Activated CD8-positive, alpha-beta T cell treated with anti-CD3 and anti-CD28 coated beads for 36 hours (primary cell): ENCODE measurements around the gene RBBP8NL. TPM values are rescaled to one million over a fixed set of nuclear protein-coding genes. Genes with fewer than 3 reads are reported as not detected.

Source experiments
- ATAC-seq: fragments of 200-7000 bp; cut with Tn5 transposase; one replicate; pipeline ENCODE4 v1.10.0; 2021; ENCODE audit warnings: mild to moderate bottlenecking, moderate library complexity
- CTCF ChIA-PET: fragments of 350-600 bp; sonication (Branson Sonifier 250); formaldehyde crosslinking; loops from one replicate; lab custom pipeline; 2021; ENCODE audit warnings: antibody characterized with exemption; lab: Charles Lee
- POLR2A ChIA-PET: fragments of 350-600 bp; sonication (Branson Sonifier 250); formaldehyde crosslinking; loops from one replicate; lab custom pipeline; 2021; ENCODE audit warnings: antibody characterized with exemption; lab: Charles Lee
- DNase-seq: peaks from one replicate; pipeline ENCODE4 v3.0.0-alpha.2; 2020
- H3K27ac Mint-ChIP-seq: one replicate; pipeline ENCODE4 v1.8.0; 2021; ENCODE audit warnings: mild to moderate bottlenecking, mixed read lengths
- H3K27me3 Mint-ChIP-seq: one replicate; pipeline ENCODE4 v1.8.0; 2021; ENCODE audit warnings: mixed read lengths
- H3K36me3 Mint-ChIP-seq: one replicate; pipeline ENCODE4 v1.8.0; 2021; ENCODE audit warnings: low read depth, mixed read lengths
- H3K4me1 Mint-ChIP-seq: one replicate; pipeline ENCODE4 v1.8.0; 2021; ENCODE audit warnings: low read depth, mixed read lengths
- H3K4me3 Mint-ChIP-seq: one replicate; pipeline ENCODE4 v1.8.0; 2021; ENCODE audit warnings: mild to moderate bottlenecking, moderate library complexity, mixed read lengths
- H3K9me3 Mint-ChIP-seq: one replicate; pipeline ENCODE4 v1.8.0; 2021; ENCODE audit warnings: mixed read lengths
- intact Hi-C: fragments of 100-400 bp; cut with micrococcal nuclease; formaldehyde crosslinking; loops from one replicate; pipeline ENCODE4 v1.10.0; 2022
- total RNA-seq, 2 experiments: library from RNA; stranded (reverse); gene quantifications; one replicate each; pipeline ENCODE4 v1.2.3, GENCODE V29; 2021
- TF ChIP-seq, protein P1 (sequence below): fragments of 200-600 bp; IDR thresholded peaks from one replicate; pipeline ENCODE4 v1.8.0; 2022; ENCODE audit warnings: antibody characterized with exemption, mild to moderate bottlenecking

RBBP8NL gene
- total RNA-seq, 2 experiments from 2014 or later: not detected

DNA sequence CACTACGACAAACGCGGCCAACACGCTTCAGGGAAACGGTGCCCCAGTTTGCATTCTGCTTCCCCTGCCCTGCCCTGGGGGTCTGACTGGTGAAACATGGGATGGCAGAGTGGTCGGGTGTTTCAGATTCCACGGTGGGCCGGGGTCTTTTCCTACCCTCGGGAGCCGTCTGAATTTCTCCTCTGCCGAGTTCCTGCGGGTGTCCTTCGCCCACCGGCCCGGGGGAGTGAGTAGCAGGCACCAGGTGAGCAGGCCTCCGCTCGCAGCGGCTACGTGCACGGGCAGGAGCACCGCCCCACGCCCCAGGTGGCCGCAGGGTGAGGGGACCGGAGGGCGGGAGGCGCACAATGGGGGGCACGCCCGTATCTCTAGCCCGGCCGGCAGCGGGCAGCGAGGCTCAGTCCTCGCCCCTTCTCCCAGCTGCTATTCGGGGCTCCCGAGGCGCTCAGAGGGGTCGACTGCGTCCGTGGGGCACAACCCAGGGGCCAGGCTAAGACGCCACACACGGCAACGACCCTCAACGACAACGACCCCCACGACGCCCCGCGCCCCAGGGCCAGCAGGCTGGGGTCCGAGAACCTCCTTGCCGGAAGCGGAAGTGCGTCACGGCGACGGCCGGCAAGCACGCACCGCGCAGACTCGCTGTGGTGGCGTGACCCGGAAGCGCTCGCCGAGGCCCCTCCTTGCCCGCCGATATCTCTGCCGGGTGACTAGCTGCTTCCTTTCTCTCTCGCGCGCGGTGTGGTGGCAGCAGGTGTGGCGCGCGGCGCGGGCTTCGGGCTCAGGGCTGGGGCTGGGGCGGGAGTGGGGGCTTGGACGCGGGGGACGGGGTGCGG lies 40.7 kb downstream of the RBBP8NL start, which contains the start of gene RPS21:
Gene RPS21 (plus strand): TSS at position 721 of the 836 bp plus-strand sequence. CDS start 236 bp downstream, outside the sequence.
- TF ChIP-seq, protein P1, sequence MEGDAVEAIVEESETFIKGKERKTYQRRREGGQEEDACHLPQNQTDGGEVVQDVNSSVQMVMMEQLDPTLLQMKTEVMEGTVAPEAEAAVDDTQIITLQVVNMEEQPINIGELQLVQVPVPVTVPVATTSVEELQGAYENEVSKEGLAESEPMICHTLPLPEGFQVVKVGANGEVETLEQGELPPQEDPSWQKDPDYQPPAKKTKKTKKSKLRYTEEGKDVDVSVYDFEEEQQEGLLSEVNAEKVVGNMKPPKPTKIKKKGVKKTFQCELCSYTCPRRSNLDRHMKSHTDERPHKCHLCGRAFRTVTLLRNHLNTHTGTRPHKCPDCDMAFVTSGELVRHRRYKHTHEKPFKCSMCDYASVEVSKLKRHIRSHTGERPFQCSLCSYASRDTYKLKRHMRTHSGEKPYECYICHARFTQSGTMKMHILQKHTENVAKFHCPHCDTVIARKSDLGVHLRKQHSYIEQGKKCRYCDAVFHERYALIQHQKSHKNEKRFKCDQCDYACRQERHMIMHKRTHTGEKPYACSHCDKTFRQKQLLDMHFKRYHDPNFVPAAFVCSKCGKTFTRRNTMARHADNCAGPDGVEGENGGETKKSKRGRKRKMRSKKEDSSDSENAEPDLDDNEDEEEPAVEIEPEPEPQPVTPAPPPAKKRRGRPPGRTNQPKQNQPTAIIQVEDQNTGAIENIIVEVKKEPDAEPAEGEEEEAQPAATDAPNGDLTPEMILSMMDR: no peak
- ChIA-PET POLR2A (interaction anchor here (0.6 to 6.0 kb wide), 13 partner anchors 9 to 255 kb away, joined by 3 to 53 read pairs (median 3); partner anchors contain the start of genes LAMA5 and SLCO4A1), CTCF (no interaction called here)
- intact Hi-C loops: no loop called here
- Mint-ChIP-seq H3K9me3 (peaks cover 4% of the 10 kb centered on the region), H3K36me3 (peaks cover 55% of the 10 kb centered on the region), H3K4me3 (peak within 1 kb of the TSS; percentile 95), H3K27ac (peak within 1 kb of the TSS; percentile 91), H3K4me1 (peaks cover 43% of the 10 kb centered on the region), H3K27me3 (no peaks in the 10 kb centered on the region)
- ATAC-seq: peak; percentile 87
- DNase-seq: peak; percentile 94

DNA sequence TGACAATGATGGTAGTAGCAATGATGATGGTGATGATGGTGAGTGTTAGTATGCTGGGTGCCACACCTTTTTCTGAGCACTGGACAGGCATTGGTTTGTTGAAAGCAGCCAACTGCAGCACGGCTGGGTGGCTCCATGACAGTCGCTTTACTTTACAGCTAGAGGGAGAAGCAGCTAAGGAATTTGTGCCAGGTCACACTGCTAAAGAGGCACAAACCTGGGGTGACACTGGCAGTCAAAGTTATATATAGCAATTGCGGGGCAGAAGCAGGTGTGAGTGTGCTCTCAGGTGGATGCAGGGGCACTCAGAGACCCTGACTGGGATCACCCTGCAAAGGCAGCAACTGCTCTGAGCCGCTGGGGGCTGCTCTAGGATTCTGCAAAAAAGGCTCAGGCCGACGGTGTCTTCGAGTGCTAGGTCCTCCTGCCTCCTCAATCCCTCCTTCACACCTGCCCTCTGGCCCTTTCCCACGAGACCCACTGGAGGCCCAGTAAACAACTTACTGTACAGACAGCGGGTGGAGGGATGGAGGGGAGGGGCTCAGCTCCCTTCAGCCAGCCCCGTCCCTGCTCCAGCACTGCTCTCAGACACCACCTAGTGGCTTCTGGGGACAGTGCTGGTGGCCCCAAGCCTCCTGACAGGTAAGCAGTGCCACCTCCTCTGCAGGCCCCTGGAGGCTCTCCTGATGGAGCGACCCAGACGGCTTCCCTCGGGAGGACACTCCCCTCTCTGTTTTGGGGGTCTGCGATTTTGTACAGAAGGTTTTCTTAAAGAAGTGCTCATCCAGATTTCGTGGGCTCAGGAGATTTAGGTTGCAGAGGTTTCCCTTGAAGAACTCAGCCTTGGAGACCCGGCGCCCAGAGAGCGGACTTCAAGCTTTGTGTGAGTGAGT lies 44.8 kb downstream of the RBBP8NL start:
- ATAC-seq: peak; percentile 78
- Mint-ChIP-seq H3K36me3 (peaks cover 30% of the 10 kb centered on the region), H3K4me3 (no peak overlapping the region), H3K9me3 (peaks cover 4% of the 10 kb centered on the region), H3K27ac (no peak overlapping the region), H3K4me1 (peaks cover 19% of the 10 kb centered on the region), H3K27me3 (no peaks in the 10 kb centered on the region)
- TF ChIP-seq, protein P1: peak; percentile 89
- ChIA-PET POLR2A (interaction anchor here (0.6 to 1.6 kb wide), 2 partner anchors 19 to 433 kb away, joined by 3 to 6 read pairs; no protein-coding TSS in a partner anchor), CTCF (interaction anchor here (0.6 to 2.9 kb wide), 14 partner anchors 12 to 372 kb away, joined by 3 to 18 read pairs (median 4); partner anchors contain the start of genes ADRM1 and PSMA7)
- peak; percentile 87 for DNase-seq
- intact Hi-C loops: loop anchor here (2.0 kb wide), 1 partner anchor 82 kb away; no protein-coding TSS in a partner anchor

DNA sequence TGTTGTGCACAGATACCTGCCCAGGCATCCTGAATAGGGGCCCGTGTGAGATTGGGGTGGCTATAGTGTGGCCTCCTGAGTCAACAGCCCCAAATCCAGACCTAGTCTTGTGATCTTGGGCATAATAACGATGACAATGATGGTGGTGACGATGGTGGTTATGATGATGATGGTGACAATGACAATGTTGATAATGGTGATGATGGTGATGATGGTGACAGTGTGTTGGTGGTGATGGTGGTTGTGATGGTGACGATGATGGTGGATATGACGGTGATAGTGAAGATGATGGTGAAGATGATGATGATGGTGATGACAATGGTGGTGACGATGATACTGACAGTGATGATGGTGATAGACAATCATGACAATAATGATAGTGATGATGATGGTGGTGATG lies 45.5 kb downstream of the RBBP8NL start:
- H3K36me3 Mint-ChIP-seq: peaks cover 25% of the 10 kb centered on the region
- TF ChIP-seq, protein P1: no peak
- H3K4me3 Mint-ChIP-seq: no peak overlapping the region
- no peak for ATAC-seq
- H3K27ac Mint-ChIP-seq: peak overlapping the region; percentile 1
- CTCF ChIA-PET: interaction anchor here (0.9 to 2.9 kb wide), 7 partner anchors 14 to 371 kb away, joined by 3 to 18 read pairs (median 6); partner anchors contain the start of gene ADRM1
- H3K27me3 Mint-ChIP-seq: no peaks in the 10 kb centered on the region
- POLR2A ChIA-PET: no interaction called here
- intact Hi-C loops: loop anchor here (2.0 kb wide), 1 partner anchor 81 kb away; no protein-coding TSS in a partner anchor
- peaks cover 19% of the 10 kb centered on the region for H3K4me1 Mint-ChIP-seq
- H3K9me3 Mint-ChIP-seq: peaks cover 4% of the 10 kb centered on the region
- DNase-seq: no peak

DNA sequence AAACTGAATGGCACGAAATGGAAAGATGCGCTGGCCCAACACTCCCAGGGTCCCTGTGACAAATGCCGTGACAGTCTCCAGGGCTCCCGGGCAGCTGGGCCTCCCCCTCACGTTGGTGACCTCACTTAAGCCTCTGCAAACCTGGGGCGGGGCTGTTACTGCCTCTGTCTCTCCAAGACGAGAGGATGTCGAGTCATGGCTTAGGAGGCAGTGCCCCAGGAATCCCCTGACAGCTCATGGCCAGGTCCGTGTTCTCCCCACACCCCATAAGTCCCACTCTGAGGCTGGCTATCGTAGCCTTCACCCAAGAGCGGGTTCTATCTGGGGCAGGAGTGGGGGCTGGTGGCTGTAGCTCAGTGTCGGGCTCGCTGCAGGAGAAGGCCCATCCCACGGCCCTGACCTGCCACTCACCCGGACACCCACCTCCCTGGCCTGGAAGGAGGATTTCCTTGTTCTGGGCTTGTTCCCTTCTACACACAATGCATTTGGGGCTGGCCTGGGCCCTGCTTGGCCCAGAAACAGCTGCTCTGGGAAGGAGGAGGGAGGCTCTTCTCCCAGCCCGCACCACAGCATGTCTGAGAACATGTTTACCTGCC lies 46.0 kb downstream of the RBBP8NL start:
- peaks cover 19% of the 10 kb centered on the region for H3K4me1 Mint-ChIP-seq
- H3K4me3 Mint-ChIP-seq: no peak overlapping the region
- peak overlapping the region; percentile 30 for H3K27ac Mint-ChIP-seq
- TF ChIP-seq, protein P1: no peak
- H3K9me3 Mint-ChIP-seq: peaks cover 4% of the 10 kb centered on the region
- ATAC-seq (no peak), DNase-seq (peak; percentile 33)
- intact Hi-C loops: no loop called here
- ChIA-PET CTCF (interaction anchor here (2.9 kb wide), 1 partner anchor 78 kb away, joined by 18 read pairs; the partner anchor contains the start of gene ADRM1), POLR2A (no interaction called here)
- peaks cover 25% of the 10 kb centered on the region for H3K36me3 Mint-ChIP-seq
- H3K27me3 Mint-ChIP-seq: no peaks in the 10 kb centered on the region
